ENCODE measurements around the gene ACP2.

Gene ACP2

DNA sequence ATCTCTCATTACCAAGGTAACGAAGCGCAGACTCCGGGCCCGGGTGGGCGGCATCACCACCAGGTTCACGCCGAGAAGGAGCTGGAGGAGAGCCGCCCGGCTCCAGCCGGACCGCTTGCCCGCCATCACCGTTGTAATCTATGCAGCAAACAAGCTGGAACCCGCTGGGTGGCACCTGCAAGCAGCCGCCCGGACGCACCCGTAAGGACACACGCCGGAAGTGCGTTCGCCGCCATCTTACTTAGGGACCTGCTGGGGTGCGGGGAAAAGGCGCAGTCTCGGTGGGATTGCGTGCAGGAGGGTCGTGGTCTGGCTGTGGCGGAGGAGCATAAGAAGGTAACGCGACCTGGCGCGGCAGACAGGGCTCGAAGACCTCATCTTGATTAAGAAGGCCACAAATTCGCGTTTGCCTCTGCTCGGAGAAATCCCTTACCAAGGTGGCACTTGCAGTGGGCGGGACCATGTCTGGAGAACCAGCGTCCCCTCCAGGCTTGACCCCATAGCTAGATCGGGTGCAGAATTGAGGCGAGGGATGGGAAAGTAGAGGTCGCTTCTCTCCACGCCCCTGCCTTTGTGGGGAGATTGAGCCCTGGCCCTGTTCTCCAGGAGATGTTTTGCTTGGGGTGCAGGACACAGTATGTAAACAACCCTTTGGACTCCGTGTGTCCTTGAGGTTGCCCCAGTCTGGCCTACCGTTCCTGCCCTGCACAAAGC lies at the start of gene ACP2:
TSS of gene ACP2 (minus strand) at position 151 of the 714 bp plus-strand sequence. CDS start at position 126, 25 bp downstream.
- FAIRE-seq: no peak

DNA sequence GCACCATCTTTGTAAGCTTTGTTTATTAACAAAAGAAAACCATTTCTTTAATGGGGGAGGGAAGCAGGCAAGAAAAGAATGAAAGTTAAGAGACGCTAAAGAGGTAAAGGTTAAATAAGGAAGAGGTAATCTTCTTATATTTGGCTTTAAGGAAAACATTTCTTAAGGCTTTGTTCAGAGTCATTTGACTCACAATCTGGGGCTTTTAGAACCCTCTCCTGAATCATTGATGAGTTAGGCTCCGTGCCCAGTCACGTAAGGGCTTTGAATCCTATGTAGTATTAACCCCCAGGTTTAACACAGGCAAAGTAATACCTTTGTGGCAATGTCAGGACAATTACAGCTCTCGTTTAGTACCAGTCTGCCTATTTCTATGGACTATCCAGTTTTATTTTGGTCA lies 47.4 kb upstream of the ACP2 start:
- FAIRE-seq: no peak

DNA sequence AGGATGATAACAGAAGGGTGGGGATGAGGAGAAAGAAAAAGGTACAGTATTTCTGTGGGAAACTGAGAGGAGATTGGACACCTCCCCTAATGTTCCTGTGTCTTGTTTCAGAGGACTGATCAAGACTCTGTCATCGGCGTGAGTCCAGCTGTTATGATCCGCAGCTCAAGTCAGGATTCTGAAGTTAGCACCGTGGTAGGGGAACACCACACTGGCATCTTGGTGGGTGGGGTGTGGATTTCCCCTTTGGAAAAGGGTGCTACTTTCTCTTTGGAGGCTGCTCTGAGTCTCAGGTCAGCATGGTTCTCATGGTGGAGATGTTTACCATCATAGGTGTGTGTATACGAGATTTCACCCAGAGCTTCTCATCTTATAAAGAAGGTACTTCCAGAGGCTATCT lies 46.8 kb upstream of the ACP2 start:
- no peak for FAIRE-seq

GRCh38 chr11:47289856-47290255 lies 41.2 kb upstream of the ACP2 start:
- no peak for FAIRE-seq

DNA sequence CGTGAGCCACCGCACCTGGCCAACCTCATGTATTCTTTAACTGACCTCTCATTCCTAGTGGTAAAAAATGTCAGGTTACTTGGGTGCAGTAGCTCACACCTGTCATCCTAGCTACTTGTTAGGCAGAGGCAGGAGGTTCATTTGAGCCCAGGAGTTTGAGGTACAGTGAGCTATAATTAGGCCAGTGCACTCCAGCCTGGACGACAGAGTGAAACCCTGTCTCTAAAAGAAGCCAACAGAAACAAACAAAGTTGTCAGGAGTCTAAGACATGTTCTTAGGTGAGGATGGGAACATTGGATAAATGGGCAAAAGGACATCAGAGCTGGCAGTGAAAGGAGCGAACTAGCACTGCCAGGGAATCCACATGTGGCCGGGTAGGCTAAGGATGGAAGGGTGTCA lies 39.5 kb upstream of the ACP2 start:
- no peak for FAIRE-seq

DNA sequence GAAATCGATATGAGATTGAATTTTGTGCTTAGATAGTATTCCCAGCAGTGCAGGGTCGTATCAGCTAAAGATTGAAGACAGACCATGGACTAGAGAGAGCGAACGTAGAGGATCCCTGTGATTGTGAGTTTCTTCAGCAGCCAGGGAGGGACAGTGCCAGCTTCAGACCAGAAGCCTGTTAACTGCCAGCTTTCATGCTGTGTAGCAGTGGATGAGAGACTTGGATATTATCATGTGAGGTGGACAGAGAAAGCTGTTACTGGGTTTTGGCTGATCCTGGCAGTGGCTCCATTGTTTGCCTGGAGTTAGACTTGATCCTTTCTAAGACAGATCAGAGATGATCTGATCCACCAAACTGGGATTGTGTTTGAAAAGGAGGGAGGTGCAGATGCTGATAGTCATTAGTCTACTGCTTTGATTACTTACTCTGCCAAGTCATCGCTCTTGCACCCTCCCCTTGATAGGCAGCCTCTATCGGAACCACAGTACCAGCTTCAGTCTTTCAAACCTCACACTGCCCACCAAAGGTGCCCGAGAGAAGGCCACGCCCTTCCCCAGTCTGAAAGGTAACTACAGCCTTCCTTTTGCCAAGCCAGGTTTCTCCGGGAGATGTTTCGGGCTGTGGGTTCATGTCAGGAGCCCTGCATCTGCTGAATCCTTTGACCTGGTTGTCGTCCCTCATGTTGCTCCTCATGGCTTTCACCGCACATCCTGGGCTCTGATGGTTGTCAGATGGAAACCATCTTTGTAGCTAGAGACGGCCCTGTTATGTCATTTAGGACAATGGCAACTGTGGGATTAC lies 37.6 kb upstream of the ACP2 start:
- FAIRE-seq: no peak

GRCh38 chr11:47284151-47284550 lies 35.5 kb upstream of the ACP2 start:
- FAIRE-seq: no peak

- FAIRE-seq: no peak
Measured at GRCh38 chr11:47282462-47282861, 33.8 kb upstream of the ACP2 start.

- no peak for FAIRE-seq
Measured at GRCh38 chr11:47280860-47281259, 32.2 kb upstream of the ACP2 start.

DNA sequence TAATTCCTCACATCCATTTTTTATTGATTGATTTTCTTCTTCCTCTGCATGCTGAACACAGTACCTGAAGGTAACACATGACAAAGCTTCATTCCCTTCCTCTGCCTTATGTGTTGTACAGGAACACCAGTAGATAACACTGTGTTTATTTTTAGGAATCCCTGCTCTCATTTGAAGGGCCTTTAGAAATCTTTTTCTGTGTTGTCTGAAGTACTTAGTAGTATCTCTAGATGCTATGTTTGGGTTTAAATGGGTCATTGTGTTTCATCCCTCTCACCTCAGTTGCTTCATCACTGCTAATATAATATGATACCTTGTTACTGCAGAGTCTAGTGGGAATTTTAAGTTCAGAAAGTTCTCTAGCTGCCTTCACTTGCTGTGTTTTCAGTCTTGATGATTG lies 31.5 kb upstream of the ACP2 start:
- FAIRE-seq: no peak

DNA sequence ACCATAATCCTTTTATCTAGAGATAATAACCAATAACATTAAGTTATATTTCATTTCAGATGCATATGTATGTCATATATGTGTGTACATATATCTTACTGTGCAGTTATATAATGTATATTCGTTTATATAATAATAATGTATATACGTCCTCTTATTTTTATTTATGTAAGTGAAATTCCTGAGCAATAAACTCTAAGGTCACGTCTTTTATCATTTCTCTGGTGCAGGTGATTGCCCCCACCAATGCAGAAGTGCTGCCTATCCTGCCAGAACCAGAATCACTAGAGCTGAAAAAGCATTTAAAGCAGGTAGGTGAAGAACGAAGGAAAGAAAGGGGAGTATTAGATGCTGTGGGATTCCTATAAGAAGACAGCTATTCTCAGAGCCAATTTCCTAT lies 30.2 kb upstream of the ACP2 start:
- no peak for FAIRE-seq

- FAIRE-seq: no peak
Measured at GRCh38 chr11:47278058-47278457, 29.4 kb upstream of the ACP2 start.

DNA sequence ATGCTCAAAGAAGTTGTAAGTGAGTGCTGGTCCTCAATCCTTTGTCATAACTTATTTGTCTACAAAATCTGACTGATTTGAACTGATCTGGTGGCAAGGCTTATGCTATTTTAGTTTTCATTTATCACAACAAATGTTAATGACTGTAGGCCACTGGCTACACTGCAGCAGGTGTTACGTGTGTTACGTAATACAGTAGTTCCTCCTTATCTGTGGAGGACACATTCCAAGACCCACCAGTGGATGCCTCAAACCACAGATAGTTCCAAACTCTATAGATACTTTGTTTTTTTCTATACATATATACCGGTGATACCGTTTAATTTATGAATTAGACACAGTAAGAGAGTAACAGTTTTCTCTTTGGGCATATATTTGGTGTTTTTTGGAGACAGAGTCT lies 28.3 kb upstream of the ACP2 start:
- FAIRE-seq: no peak

DNA sequence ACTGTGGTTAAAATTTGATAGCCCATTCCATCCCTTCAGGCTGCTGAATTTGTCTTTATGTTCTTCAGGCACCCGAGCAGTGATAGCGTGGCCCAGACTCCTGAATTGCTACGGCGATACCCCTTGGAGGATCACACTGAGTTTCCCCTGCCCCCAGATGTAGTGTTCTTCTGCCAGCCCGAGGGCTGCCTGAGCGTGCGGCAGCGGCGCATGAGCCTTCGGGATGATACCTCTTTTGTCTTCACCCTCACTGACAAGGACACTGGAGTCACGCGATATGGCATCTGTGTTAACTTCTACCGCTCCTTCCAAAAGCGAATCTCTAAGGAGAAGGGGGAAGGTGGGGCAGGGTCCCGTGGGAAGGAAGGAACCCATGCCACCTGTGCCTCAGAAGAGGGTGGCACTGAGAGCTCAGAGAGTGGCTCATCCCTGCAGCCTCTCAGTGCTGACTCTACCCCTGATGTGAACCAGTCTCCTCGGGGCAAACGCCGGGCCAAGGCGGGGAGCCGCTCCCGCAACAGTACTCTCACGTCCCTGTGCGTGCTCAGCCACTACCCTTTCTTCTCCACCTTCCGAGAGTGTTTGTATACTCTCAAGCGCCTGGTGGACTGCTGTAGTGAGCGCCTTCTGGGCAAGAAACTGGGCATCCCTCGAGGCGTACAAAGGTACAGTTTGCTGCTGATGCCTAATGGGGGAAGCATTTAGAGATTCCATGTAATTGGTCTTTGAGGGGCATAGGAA lies 26.1 kb upstream of the ACP2 start:
- FAIRE-seq: no peak

- FAIRE-seq: no peak
Measured at GRCh38 chr11:47272706-47273105, 24.1 kb upstream of the ACP2 start.

DNA sequence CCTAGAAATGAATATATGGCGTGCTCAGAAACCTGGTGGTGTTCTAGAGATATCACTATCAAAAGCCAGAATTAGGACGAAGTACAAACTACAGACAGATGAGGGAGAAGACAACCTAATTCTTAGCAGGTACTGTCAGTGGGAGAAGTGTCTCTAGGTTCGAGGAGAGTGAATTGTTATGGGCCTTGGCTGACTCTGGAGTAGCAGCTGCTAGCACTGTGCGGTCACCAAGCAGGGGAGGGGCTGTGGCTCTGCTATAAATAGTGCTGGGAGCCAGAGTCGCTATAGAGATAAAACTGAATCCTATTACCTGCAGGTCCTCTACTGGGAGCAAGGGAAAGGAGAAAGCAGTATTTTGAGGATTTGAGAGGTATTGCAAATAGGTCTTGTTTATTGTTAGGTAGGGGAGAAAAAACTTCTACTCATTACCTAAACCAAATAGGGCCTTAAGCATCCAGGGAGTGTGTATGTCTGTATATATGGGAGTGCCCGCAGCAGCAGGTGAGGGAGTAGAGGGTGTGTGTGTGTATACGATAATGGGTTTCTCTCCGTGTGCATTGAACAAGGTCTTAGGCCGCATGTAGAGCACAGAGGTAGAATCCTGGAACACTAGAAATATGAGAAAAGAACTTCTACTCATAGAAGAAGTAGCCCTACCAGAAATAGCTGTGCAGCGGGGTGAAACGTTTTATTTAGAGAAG lies 23.5 kb upstream of the ACP2 start:
- no peak for FAIRE-seq

- no peak for FAIRE-seq
Measured at GRCh38 chr11:47271328-47271727, 22.7 kb upstream of the ACP2 start.

DNA sequence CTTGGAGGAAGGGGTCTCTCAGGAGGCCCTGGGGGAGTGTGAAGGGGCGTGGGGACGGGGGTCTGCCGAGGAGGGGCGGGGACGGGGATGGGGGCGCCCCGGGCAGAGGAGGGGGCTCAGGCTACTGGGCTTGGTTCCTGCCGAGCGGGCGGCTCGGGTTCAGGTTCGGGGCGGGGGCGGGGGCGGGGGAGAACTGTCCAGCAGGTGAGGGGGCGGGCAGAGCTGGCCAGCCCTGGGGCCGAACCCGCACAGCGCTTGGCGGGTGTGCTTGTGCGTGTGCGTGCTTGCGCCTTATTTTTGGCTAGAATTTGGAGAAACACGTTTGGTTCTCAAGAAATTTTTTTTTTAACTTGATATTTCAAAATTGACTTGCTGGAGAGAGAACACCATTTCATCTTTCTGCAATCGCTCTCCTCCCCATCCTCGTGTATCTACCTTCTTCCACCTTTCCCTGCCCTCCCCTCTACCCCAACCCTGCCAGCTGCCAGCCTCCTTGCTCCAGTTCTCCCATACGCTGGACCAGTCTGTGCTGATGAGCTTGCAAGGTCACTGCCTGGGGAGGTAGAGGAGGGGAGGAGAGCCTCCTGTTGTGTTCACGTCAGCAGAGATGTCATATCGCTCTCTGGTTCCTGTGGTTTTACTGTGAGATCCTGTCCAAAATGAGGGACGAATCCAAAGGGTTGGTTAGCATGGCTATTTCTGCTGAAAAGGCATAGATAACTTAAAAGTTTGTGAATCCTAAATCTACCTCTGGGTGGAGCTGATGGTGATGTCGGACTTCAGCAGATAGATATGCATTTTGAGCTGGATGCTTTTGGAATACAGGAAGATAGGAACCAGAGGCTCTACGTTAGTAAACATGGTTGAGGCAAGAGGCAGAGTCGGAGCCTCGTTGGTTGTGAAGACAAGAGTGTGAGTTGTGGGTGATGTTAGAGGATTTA lies 22.0 kb upstream of the ACP2 start:
- FAIRE-seq: no peak

- no peak for FAIRE-seq
Measured at GRCh38 chr11:47269829-47270305, 21.3 kb upstream of the ACP2 start, which contains the start of gene MADD. MADD (plus strand) TSS chr11:47270133.

DNA sequence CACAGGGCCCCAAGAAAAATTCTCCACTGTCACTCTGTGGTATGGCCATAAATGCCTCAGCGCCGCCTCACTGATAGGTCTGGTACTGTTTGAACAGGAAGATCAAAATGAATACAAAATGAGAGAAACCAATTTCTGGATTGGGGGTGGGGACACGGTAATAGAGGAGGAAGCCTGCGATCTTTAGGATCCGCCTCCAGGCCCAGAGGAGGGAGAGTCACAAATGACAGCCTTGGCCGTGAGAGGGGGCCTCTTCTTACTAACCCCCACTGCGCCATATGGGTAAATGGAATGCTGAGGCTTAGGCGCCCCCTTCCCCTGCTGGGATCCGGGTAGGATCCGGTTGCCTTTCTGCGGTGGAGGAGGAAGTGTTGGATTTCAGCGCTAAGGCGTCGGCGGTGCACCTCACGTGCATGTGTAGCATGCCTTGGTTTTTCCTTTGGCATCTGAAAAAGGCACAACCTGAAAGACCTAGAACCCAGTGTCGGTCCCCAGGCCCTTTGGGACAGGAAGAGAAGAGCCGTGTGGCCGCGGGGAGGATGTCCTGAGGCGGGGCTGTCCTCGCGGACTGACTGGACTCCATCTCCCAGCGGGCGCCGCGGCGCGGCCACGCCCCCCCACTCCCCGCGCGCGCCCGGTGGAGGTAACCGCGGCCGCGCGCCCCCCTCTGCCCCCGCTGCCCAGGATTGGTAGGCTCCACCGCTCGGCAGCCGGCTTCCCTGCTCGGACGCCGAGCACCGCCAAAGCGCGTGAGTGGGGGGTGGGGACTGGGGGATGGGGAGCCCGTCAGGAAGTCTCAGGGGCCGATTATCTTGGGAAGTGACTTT lies 20.6 kb upstream of the ACP2 start:
- FAIRE-seq: no peak

Measured in G401.6 (cell line).